Omental fat pad (tissue), 4 donors: ENCODE results near the gene SLC43A1. TPM values are rescaled to one million over a fixed set of nuclear protein-coding genes. Genes with fewer than 3 reads are reported as not detected.
A peak's percentile ranks its signal among the peaks of the same experiment; 100 is the strongest.

Source experiments
- ATAC-seq: fragments of 150-250 bp; one replicate; pipeline ENCODE4 v1.9.1; 2016; ENCODE audit warnings: mild to moderate bottlenecking, moderate library complexity; ENCODE audit not compliant: low FRiP score
- DNase-seq: peaks from one replicate; pipeline ENCODE4 v3.0.0-alpha.2; 2019; ENCODE audit warnings: low spot score
- CTCF ChIP-seq, 3 donors: fragments of 450-650 bp; IDR thresholded peaks; one replicate each; pipeline ENCODE4 v1.5.1; 2016 to 2017; ENCODE audit warnings: antibody characterized with exemption in 3 of 3, mild to moderate bottlenecking in 3 of 3, moderate library complexity in 2 of 3
- total RNA-seq, 4 donors: library from RNA; depleted of rRNA; stranded (reverse); fragments of >200 nt; gene quantifications; one replicate each; pipeline ENCODE4 v1.1.0, GENCODE V29; 2016

The SLC43A1 gene
- total RNA-seq, 4 donors from 2014 or later, result 11.5 to 40.4 (median 16.5) TPM

DNA sequence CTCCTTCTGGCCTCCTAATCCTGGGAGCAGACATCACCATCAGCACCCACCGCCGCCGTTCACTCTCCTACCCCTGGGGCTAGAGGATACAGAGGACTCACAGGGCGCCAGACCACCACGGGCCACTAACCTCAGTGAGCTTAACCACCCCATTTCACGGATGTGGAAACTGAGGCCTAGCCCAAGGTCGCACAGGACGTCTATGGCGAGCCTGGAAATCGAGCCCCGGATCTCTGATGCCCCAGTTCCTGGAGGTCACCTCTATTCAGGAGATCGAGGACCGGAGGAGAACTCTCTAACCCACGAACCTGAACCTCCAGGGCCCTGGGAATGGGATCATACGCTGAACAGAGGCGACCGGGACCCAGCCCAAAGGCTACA is 14.7 kb upstream of the SLC43A1 start:
- peak; percentile 2 for ATAC-seq
- TF ChIP-seq CTCF (IDR thresholded peaks at IDR 0.05), result no peak
- DNase-seq, result no peak

DNA sequence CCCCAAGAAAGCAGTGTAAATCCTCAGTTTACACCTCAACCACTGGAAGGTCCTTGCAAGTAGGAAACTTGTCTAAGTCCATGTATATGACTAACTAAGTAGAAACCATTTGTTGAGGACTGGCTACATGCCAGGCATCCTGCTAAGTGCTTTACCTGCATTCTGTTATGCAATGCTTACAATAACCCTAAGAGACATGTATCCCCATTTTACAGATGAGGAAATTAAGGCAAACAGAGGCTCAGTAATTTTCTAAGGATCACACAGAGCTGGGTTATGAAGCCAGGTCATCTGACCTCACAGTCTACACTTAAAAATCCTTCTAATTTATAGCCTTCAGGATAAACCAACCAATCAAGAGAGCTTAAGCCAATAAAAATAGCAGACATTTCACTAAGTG is 13.5 kb upstream of the SLC43A1 start:
- no peak for DNase-seq
- no peak for TF ChIP-seq CTCF (IDR thresholded peaks at IDR 0.05)

DNA sequence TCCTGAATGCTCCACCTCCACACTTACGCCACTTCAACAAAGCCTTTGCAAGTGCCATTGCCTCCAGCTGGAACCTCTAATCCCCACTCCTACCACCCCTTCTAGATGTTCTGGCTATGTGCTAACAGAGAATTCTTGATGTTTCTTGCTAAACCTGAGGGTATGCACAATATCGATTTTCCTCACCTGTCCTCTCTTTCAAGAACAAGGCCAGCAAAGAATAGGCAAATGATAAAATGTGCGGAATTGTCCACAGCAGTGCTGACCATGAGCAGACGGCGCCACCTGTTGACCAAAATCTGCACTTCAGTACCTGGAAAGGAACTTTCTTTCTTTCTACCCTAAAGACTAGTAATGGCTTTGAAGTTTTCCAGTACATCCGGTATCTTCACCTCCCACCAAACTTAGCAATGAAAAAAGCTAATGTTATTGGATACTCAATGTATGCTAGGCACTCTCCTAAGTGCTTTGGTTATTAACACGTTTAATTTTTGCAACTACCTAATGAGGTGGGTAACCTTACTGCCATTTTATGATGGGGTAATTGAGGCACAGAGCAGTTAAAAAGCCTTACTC is 11.6 kb upstream of the SLC43A1 start:
- ATAC-seq (no peak), DNase-seq (peak; percentile 93)
- TF ChIP-seq CTCF (IDR thresholded peaks at IDR 0.05), result peak in 2 of 3 donors; percentile 71 to 74

More for the DNA sequence above, 13.5 kb upstream of the SLC43A1 start:
- no peak for ATAC-seq

DNA sequence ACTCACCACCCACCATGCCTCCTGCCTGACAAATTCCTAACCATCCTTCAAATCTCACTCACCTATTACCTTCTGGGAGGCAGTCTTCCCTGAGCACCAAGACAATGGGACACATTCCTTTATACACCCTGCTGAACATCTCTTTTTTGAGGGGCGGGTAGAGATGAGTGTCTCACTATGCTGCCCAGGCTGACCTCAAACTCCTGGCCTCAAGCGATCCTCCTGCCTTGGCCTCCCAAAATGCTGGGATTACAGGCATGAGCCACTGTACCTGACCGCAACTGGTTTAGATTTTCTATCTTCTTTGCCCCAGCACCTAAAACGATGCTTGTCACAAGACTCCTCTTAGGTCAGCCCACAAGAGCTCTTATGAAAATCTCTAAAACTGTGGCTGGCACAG is 7.9 kb upstream of the SLC43A1 start:
- DNase-seq, result no peak
- no peak for ATAC-seq
- no peak for TF ChIP-seq CTCF (IDR thresholded peaks at IDR 0.05)

- DNase-seq, result no peak
- ATAC-seq, result no peak
- TF ChIP-seq CTCF (IDR thresholded peaks at IDR 0.05), result no peak
These were observed 5.6 kb upstream of the SLC43A1 start for GRCh38 chr11:57521116-57521515.

GRCh38 chr11:57516061-57516443 is 550 bp upstream of the SLC43A1 start:
- TF ChIP-seq CTCF (IDR thresholded peaks at IDR 0.05), result no peak
- no peak for DNase-seq
- no peak for ATAC-seq

GRCh38 chr11:57514538-57515331 is 767 bp downstream of the SLC43A1 start:
- TF ChIP-seq CTCF (IDR thresholded peaks at IDR 0.05), result no peak
- DNase-seq (no peak), ATAC-seq (peak; percentile 57)
